Stromal cell of bone marrow (primary cell): ENCODE data around the gene TOP3B.
"Not testable (repeated sequence)": the region's sequence is repeated elsewhere in the genome, so short reads cannot be mapped to it uniquely, and the experiment has no call there.

Source experiments
- DNase-seq: peaks from one replicate; pipeline ENCODE4 v3.0.0-alpha.2; 2012; ENCODE audit warnings: low read depth

Gene TOP3B

GRCh38 chr22:21926728-21927127 is 55.9 kb downstream of the TOP3B start:
- DNase-seq = no peak

- DNase-seq = no peak
Measured at GRCh38 chr22:21923163-21923561, 59.4 kb downstream of the TOP3B start.

GRCh38 chr22:21922370-21923162 is 60.0 kb downstream of the TOP3B start:
- no peak for DNase-seq

GRCh38 chr22:21921729-21922128 is 60.9 kb downstream of the TOP3B start:
- no peak for DNase-seq

GRCh38 chr22:21921184-21921721 is 61.3 kb downstream of the TOP3B start:
- DNase-seq = no peak

DNA sequence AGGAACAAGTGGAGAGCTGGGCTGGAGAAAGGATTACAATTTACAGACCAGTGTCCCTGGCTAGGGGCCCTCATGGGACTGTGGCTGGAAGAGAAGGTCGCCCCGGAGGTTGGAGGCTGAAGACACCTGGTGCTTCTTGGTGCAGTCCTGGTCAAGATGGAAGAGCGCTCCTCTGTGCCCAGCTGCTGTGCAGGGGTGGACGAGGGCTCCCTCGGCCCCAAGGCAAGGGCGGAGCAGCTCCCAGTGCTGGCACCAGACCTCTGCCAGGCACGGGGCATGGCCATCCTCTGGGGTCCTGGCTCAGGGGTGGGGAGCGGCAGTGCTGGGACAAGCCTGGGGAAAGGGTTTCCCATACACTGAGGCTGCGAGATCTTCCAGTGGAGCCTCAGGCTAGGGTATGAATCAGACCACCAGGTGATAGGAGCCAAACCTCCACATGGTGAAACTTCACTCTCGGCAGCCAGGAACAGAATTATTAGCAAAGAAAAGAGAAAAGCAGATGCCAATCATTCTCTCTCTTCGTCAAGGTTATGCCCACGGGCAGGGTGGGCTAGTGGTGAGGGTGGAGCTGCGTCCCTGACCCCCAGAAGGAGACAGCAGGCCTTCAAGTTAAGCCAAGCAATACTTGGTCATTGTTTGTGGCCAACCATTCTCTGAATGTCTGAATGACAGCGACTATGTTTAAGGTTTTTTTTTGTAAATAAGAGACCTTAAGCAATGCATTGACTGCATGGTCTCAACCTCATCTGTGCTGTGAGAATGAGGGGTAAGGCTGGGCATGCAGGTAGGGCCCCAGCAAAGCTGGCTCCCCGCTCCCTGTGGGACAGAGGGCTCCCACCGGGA is 62.0 kb downstream of the TOP3B start:
- no peak for DNase-seq

- DNase-seq = no peak
Measured at GRCh38 chr22:21919526-21920307, 62.9 kb downstream of the TOP3B start.

DNA sequence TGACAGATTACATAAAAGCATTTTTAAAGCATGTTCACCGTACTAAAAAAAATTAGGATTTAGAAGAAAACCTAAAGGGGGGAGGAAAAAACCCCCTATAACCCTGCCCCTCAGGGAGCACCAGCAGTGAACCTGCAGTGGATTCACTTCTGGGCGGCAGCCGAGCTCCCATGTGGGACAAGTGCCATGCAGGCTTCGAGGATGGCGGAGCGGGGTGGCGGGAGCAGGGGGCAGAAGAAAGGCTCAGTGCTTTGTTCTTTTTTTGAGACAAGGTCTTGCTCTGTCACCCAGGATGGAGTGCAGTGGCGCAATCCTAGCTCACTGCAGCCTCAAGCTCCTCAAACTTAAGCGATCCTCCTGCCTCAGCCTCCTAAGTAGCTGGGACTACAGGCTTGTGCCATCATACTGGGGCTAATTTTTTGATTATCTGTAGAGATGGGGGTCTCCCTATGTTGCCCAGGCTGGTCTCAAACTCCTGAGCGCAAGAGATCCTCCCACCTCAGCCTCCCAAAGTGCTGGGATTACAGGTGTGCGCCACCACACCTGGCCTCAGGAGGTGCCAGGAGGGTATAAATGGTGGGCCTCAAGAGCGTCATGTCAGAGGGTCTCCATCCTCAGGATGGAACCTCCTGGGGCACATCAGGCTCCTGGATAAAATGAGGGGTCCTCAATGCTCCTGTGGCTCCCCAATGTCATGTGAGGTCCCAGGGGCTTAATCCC is 64.0 kb downstream of the TOP3B start:
- no peak for DNase-seq

DNA sequence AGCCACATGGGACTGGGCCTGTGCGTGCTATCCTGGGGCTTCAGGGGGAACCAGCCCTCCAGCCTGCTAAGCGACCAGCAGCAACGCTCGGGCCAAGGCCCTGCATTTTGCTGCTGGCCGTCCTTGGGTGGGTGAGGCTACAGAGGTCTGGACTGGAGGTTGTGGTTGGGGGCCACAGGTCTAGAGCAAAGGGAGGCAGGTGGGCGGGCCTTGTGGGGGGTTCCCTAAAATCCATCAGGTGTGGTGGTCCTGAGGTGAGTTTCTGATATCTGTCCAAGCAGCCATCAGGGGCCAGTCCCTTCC is 64.7 kb downstream of the TOP3B start:
- DNase-seq = no peak

- no peak for DNase-seq
Measured at GRCh38 chr22:21917181-21917958, 65.2 kb downstream of the TOP3B start.

DNA sequence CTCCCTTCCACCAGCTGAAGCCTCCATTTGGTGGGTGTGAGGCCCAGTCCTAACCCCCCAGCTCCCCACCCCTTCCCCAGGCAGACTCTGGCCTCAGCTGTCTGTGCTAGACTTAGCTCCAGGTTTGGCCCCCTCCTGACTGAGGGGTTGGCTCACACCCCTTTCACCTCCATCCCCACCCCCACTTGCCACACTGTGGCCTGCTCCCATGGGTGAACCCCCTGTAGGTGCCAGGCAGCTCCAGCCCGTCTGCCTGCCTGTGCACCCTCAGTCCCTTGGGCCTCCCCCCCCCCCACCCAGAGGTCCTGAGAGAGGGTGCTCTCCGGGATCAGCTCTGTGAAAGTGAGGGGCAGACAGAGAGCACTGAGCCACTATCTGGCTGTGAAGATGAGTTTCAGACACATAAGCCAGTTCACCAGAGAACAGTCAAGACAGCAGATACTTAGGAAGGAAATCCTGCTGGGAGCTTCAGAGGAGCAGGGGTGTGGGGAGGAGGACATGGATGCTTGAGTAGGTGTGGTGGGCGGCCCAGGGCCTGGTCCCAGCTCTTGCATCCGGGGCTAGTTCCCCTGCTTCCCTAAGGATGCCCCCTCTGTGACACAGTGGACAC is 66.2 kb downstream of the TOP3B start:
- DNase-seq = no peak

- no peak for DNase-seq
Measured at GRCh38 chr22:21915624-21916308, 66.8 kb downstream of the TOP3B start.

GRCh38 chr22:21914033-21914642 is 68.4 kb downstream of the TOP3B start:
- DNase-seq = not testable (repeated sequence)

- DNase-seq = not testable (repeated sequence)
Measured at GRCh38 chr22:21910367-21910766, 72.2 kb downstream of the TOP3B start.

- DNase-seq = no peak
Measured at GRCh38 chr22:21909871-21910270, 72.7 kb downstream of the TOP3B start.

GRCh38 chr22:21907638-21908522 is 74.7 kb downstream of the TOP3B start:
- DNase-seq = no peak
